ENCODE measurements around the gene OPCML.

OPCML gene

GRCh38 chr11:133153031-133153430 lies 379.3 kb downstream of the OPCML start:
- FAIRE-seq (no peak), DNase-seq (ENCODE audit: insufficient read length, low spot score) (no peak)

- FAIRE-seq: no peak
These were observed 382.6 kb downstream of the OPCML start for GRCh38 chr11:133149698-133150097.

GRCh38 chr11:133147625-133148024 lies 384.7 kb downstream of the OPCML start:
- DNase-seq (ENCODE audit: insufficient read length, low spot score): no peak
- no peak for FAIRE-seq

More at GRCh38 chr11:133149698-133150097, 382.6 kb downstream of the OPCML start:
- DNase-seq (ENCODE audit: insufficient read length, low spot score): no peak

GRCh38 chr11:133146697-133147306 lies 385.5 kb downstream of the OPCML start:
- FAIRE-seq (no peak), DNase-seq (ENCODE audit: insufficient read length, low spot score) (no peak)

- no peak for FAIRE-seq
These were observed 394.4 kb downstream of the OPCML start for GRCh38 chr11:133137939-133138338.

GRCh38 chr11:133137270-133137669 lies 395.0 kb downstream of the OPCML start:
- FAIRE-seq: no peak
- no peak for DNase-seq (ENCODE audit: insufficient read length, low spot score)

More at GRCh38 chr11:133137939-133138338, 394.4 kb downstream of the OPCML start:
- DNase-seq (ENCODE audit: insufficient read length, low spot score): no peak

GRCh38 chr11:133136376-133136775 lies 395.9 kb downstream of the OPCML start:
- FAIRE-seq: no peak
- no peak for DNase-seq (ENCODE audit: insufficient read length, low spot score)

- peak; percentile 93 for FAIRE-seq
- peak; percentile 50 for DNase-seq (ENCODE audit: insufficient read length, low spot score)
These were observed 397.8 kb downstream of the OPCML start for GRCh38 chr11:133134314-133135173.

GRCh38 chr11:133133606-133134005 lies 398.7 kb downstream of the OPCML start:
- DNase-seq (ENCODE audit: insufficient read length, low spot score) (no peak), FAIRE-seq (no peak)

- no peak for FAIRE-seq
- no peak for DNase-seq (ENCODE audit: insufficient read length, low spot score)
These were observed 399.3 kb downstream of the OPCML start for GRCh38 chr11:133133050-133133449.

GRCh38 chr11:133127741-133128140 lies 404.6 kb downstream of the OPCML start:
- no peak for FAIRE-seq
- DNase-seq (ENCODE audit: insufficient read length, low spot score): no peak

GRCh38 chr11:133123796-133124195 lies 408.5 kb downstream of the OPCML start:
- DNase-seq (ENCODE audit: insufficient read length, low spot score) (no peak), FAIRE-seq (no peak)

GRCh38 chr11:133123366-133123765 lies 408.9 kb downstream of the OPCML start:
- FAIRE-seq (no peak), DNase-seq (ENCODE audit: insufficient read length, low spot score) (no peak)

GRCh38 chr11:133122256-133122655 lies 410.0 kb downstream of the OPCML start:
- DNase-seq (ENCODE audit: insufficient read length, low spot score) (no peak), FAIRE-seq (no peak)

GRCh38 chr11:133118563-133119268 lies 413.6 kb downstream of the OPCML start:
- DNase-seq (ENCODE audit: insufficient read length, low spot score) (no peak), FAIRE-seq (no peak)

GRCh38 chr11:133115099-133115498 lies 417.2 kb downstream of the OPCML start:
- FAIRE-seq: no peak

GRCh38 chr11:133107763-133108162 lies 424.5 kb downstream of the OPCML start:
- no peak for DNase-seq (ENCODE audit: insufficient read length, low spot score)
- FAIRE-seq: no peak

More at GRCh38 chr11:133115099-133115498, 417.2 kb downstream of the OPCML start:
- DNase-seq (ENCODE audit: insufficient read length, low spot score): no peak

- FAIRE-seq (no peak), DNase-seq (ENCODE audit: insufficient read length, low spot score) (no peak)
These were observed 425.2 kb downstream of the OPCML start for GRCh38 chr11:133107136-133107535.

- no peak for FAIRE-seq
- no peak for DNase-seq (ENCODE audit: insufficient read length, low spot score)
These were observed 425.9 kb downstream of the OPCML start for GRCh38 chr11:133106417-133106816.

GRCh38 chr11:133104009-133104744 lies 428.1 kb downstream of the OPCML start:
- FAIRE-seq: no peak
- DNase-seq (ENCODE audit: insufficient read length, low spot score): no peak

GRCh38 chr11:133096981-133097380 lies 435.3 kb downstream of the OPCML start:
- FAIRE-seq: no peak
- no peak for DNase-seq (ENCODE audit: insufficient read length, low spot score)

Data from GM19239 (cell line).